HEK293T (cell line): ENCODE data around the gene SLCO4A1.

ENCODE experiments used
- CTCF ChIA-PET: fragments of 350-600 bp; formaldehyde crosslinking; extraction: SDS; loops from one replicate; lab custom pipeline; 2021; ENCODE audit warnings: antibody characterized with exemption, inconsistent platforms; lab: Yijun Ruan, JAX
- POLR2A ChIA-PET: fragments of 350-600 bp; formaldehyde crosslinking; extraction: SDS; loops from one replicate; lab custom pipeline; 2020; ENCODE audit warnings: antibody characterized with exemption, inconsistent platforms; lab: Yijun Ruan, JAX
- DNase-seq: peaks from one replicate; pipeline ENCODE4 v3.0.0; 2012; ENCODE audit warnings: mixed read lengths; ENCODE audit errors: extremely low spot score
- ARNT ChIP-seq: fragments of 450-650 bp; IDR thresholded peaks from 2 replicates; pipeline ENCODE4 v1.6.1; 2017; ENCODE audit warnings: mild to moderate bottlenecking
- BHLHE40 ChIP-seq: fragments of 450-650 bp; IDR thresholded peaks from 2 replicates; pipeline ENCODE4 v1.6.1; 2016; ENCODE audit warnings: mild to moderate bottlenecking, moderate library complexity, borderline replicate concordance
- CTBP1 ChIP-seq: fragments of 450-650 bp; IDR thresholded peaks from 2 replicates; pipeline ENCODE4 v1.6.1; 2016; ENCODE audit warnings: borderline replicate concordance
- ELF4 ChIP-seq: fragments of 450-650 bp; IDR thresholded peaks from 2 replicates; pipeline ENCODE4 v1.6.1; 2017; ENCODE audit warnings: antibody characterized with exemption
- FOXA1 ChIP-seq: fragments of 450-650 bp; IDR thresholded peaks from 2 replicates; pipeline ENCODE4 v1.6.1; 2016; ENCODE audit warnings: mild to moderate bottlenecking
- FOXK2 ChIP-seq: fragments of 450-650 bp; IDR thresholded peaks from 2 replicates; pipeline ENCODE4 v1.6.1; 2016; ENCODE audit warnings: mild to moderate bottlenecking
- FOXM1 ChIP-seq: fragments of 450-650 bp; IDR thresholded peaks from 2 replicates; pipeline ENCODE4 v1.6.1; 2017; ENCODE audit warnings: mild to moderate bottlenecking, borderline replicate concordance
- HDGF ChIP-seq: fragments of 450-650 bp; IDR thresholded peaks from 2 replicates; pipeline ENCODE4 v1.6.1; 2017; ENCODE audit warnings: antibody characterized with exemption, borderline replicate concordance
- L3MBTL2 ChIP-seq: fragments of 450-650 bp; conservative IDR thresholded peaks from 2 replicates; pipeline ENCODE4 v1.6.1; 2016; ENCODE audit warnings: mild to moderate bottlenecking
- LEF1 ChIP-seq: fragments of 450-650 bp; IDR thresholded peaks from 2 replicates; pipeline ENCODE4 v1.6.1; 2017; ENCODE audit warnings: mild to moderate bottlenecking, borderline replicate concordance
- NFRKB ChIP-seq: fragments of 450-650 bp; IDR thresholded peaks from 2 replicates; pipeline ENCODE4 v1.6.1; 2016; ENCODE audit warnings: mild to moderate bottlenecking, moderate library complexity
- SP1 ChIP-seq: fragments of 450-650 bp; IDR thresholded peaks from 2 replicates; pipeline ENCODE4 v1.6.1; 2017
- SUZ12 ChIP-seq: fragments of 450-650 bp; IDR thresholded peaks from 2 replicates; pipeline ENCODE4 v1.6.1; 2016; ENCODE audit warnings: mild to moderate bottlenecking
- TARDBP ChIP-seq: fragments of 450-650 bp; IDR thresholded peaks from 2 replicates; pipeline ENCODE4 v1.6.1; 2016
- ZNF384 ChIP-seq: fragments of 450-650 bp; IDR thresholded peaks from 2 replicates; pipeline ENCODE4 v1.6.1; 2016
- TF ChIP-seq, protein P1 (sequence below): fragments of 450-650 bp; IDR thresholded peaks from 2 replicates; pipeline ENCODE4 v1.6.1; 2016

Gene SLCO4A1

DNA sequence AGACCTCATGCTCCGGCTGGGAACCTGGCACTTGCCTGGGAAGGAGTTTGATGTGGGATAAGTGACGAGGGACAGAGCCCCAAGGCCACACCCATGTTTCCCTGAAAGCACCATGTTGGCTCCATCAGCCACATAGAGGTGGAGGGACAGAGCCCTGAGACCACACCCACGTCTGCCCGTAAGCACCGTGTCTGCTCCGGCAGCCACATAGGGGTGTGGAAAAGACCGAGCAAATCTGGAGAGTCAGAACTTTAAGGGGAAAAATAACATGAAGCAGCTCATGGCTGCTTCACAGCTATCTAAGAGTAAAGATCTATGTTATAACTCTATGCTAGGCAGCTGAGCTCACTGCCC is 15.3 kb downstream of the SLCO4A1 start:
- DNase-seq: no peak

DNA sequence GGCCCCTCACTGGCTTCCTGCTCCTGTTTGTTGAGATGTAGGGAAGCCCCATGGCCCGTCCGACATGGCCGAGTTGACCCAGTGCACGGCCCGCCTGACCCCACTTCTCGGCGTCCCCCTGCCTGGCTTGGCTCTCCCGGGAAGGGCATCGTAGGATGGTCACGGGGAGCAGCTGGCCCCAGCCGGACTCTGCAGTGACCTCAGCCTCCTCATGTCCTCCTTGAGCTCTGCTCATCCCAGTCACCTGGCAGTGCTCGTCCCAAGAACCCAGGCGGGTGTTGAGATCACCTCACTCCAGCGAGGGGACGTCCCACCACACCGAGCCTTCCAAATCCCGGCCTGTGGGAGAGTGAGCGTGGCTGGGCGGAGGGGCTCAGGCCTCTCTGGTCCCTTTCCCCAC is 15.7 kb downstream of the SLCO4A1 start:
- POLR2A ChIA-PET: no interaction called here
- TF ChIP-seq TARDBP (no peak), FOXK2 (no peak)
- no peak for DNase-seq
- CTCF ChIA-PET: no interaction called here

More for the DNA sequence above, 15.3 kb downstream of the SLCO4A1 start:
- ChIA-PET CTCF (no interaction called here), POLR2A (no interaction called here)
- TF ChIP-seq LEF1 (no peak), ELF4 (no peak), FOXK2 (no peak), NFRKB (no peak), TARDBP (no peak), SUZ12 (no peak), ZNF384 (no peak)

DNA sequence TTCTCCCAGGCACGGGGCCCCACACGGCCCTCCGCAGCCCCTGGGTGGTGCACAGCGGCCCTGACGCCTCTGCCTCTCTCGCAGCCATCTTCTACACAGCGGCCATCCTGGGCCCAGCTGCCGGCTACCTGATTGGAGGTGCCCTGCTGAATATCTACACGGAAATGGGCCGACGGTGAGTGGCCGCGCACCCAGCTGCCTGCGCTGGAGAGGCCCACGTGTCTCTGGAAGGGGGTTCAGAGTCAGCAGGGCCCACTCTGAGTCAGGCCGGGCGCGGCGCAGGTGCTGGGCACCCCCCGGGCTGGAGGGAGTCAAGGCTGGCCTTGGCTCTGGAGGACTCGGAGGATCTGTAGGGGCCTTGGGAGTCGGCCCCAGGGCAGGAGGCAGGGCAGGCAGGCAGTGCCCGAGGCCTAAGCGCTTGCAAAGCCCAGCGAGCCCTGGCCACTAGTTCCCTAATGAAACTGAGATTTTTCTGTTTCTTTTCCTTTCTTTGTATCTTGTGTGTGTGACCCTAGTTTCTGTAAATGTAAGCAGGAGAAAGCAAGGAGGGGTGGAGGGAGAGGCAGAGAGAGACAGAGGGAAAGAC is 16.4 kb downstream of the SLCO4A1 start:
- CTCF ChIA-PET: no interaction called here
- DNase-seq: no peak
- POLR2A ChIA-PET: no interaction called here
- TF ChIP-seq CTBP1 (no peak), L3MBTL2 (no peak), FOXK2 (no peak)
- TF ChIP-seq, protein P1, sequence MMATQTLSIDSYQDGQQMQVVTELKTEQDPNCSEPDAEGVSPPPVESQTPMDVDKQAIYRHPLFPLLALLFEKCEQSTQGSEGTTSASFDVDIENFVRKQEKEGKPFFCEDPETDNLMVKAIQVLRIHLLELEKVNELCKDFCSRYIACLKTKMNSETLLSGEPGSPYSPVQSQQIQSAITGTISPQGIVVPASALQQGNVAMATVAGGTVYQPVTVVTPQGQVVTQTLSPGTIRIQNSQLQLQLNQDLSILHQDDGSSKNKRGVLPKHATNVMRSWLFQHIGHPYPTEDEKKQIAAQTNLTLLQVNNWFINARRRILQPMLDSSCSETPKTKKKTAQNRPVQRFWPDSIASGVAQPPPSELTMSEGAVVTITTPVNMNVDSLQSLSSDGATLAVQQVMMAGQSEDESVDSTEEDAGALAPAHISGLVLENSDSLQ: no peak

DNA sequence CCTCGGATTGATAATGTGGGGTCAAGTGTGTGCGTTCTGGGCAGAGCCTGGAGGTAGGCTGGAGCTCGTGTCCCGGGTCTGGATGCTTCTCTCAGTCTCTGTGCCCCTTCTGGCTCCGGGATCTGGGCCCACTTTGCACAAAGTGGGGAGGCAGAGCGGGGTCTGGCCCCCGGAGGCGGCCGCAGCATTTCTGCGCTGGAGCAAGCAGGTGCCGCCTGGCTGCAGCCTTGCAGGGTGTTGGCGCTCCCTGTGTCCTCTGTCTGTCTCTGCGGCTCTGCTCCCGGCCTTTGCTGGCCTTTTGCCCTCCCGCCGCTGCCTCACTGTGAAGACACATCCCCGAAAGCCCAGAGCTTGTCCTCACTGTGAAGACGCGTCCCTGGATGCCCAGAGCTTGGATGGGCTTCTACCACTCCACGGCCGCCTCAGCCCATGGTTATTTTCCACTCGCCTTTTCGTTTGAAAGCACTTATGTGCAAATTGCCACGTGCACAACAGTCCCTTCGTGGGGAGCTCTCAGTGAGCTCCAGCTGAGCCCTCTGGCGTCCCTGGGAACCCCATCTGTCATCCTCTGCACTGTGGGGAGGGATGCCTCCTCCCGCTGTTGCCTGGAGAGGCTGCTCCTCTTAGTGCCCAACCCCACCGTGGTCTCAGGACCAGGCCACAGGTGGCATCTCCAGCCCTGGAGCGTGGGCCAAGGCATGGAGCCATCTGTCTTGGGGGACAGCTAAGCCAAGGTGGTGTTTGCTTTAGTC is 17.4 kb downstream of the SLCO4A1 start:
- CTCF ChIA-PET: no interaction called here
- POLR2A ChIA-PET: no interaction called here
- DNase-seq: no peak
- no peak for TF ChIP-seq SP1
- no peak for TF ChIP-seq NFRKB
- TF ChIP-seq ELF4: no peak
- no peak for TF ChIP-seq ZNF384
- TF ChIP-seq LEF1: no peak
- TF ChIP-seq ARNT: no peak
- no peak for TF ChIP-seq FOXA1
- TF ChIP-seq, protein P1: no peak
- no peak for TF ChIP-seq L3MBTL2
- no peak for TF ChIP-seq FOXM1

DNA sequence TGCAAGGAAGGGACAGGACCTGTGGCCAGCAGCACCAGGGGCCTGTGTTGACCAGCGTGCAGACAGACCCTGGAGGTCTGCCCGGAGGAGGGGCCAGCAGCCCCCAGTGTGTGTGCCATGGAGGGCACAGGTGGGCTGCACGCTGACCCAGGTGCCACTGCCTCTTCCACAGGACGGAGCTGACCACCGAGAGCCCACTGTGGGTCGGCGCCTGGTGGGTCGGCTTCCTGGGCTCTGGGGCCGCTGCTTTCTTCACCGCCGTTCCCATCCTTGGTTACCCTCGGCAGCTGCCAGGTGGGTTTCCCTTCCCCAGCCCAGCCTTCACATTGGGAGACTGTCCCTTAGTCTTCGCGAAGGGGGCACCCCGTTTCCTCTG is 17.9 kb downstream of the SLCO4A1 start:
- TF ChIP-seq FOXK2 (no peak), FOXM1 (no peak), ELF4 (no peak)
- DNase-seq: no peak
- CTCF ChIA-PET: no interaction called here
- POLR2A ChIA-PET: no interaction called here

DNA sequence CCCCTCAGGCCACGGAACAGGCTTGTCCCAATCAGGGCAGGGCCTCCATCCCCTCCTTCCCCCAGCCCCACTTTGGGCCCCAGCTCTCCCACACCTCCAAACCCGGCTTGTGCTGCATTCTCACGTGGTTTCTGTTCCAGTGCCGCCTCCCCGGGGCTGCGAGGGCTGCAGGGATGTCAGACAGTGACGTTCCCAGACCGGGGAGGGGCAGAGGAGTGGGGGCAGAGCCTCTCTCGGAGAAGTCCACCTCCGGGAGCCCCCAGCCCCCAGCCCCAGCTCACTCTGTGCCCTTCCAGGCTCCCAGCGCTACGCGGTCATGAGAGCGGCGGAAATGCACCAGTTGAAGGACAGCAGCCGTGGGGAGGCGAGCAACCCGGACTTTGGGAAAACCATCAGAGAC is 18.5 kb downstream of the SLCO4A1 start:
- ChIA-PET POLR2A (no interaction called here), CTCF (no interaction called here)
- no peak for DNase-seq
- TF ChIP-seq L3MBTL2: no peak
- TF ChIP-seq ARNT: no peak
- TF ChIP-seq LEF1: no peak
- no peak for TF ChIP-seq FOXK2
- no peak for TF ChIP-seq FOXM1
- TF ChIP-seq FOXA1: no peak
- no peak for TF ChIP-seq ELF4
- TF ChIP-seq SUZ12: no peak

DNA sequence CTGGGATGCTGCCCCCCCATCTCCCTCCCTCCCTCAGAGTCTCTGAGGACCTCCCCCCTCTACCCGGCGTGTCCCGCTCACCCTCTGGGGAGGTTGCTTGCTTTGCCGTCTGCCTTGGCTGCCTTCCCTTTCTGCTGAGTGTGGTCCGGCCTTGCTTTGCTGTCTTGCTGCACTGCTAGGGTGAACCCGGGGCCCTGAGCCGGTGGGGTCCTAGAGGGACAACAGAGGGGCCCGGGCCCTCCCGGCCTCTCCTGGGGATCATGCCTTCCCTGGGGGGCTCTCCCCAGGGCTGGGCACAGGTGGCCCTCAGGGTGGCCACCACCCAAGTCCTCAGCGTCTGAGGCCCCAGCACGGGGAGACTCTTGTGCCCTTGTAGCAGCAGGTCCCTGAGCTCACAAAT is 19.3 kb downstream of the SLCO4A1 start:
- DNase-seq: no peak
- TF ChIP-seq FOXA1: no peak
- no peak for TF ChIP-seq SP1
- no peak for TF ChIP-seq ELF4
- no peak for TF ChIP-seq L3MBTL2
- TF ChIP-seq FOXK2: no peak
- no peak for TF ChIP-seq SUZ12
- no peak for TF ChIP-seq NFRKB
- no peak for TF ChIP-seq TARDBP
- TF ChIP-seq, protein P1: no peak
- TF ChIP-seq FOXM1: no peak
- TF ChIP-seq BHLHE40: no peak
- TF ChIP-seq ZNF384: no peak
- no peak for TF ChIP-seq HDGF
- TF ChIP-seq LEF1: no peak
- TF ChIP-seq CTBP1: no peak
- no peak for TF ChIP-seq ARNT
- ChIA-PET POLR2A (no interaction called here), CTCF (no interaction called here)
